ENCODE data around the gene PRPS2.

The PRPS2 gene

GRCh38 chrX:12791257-12792228 is at the start of gene PRPS2:
PRPS2 (plus strand) TSS chrX:12791412; CDS start chrX:12791498, 86 bp downstream.
- peak within 1 kb of the TSS; percentile 87 for H3K4me2 ChIP-seq
- peak within 1 kb of the TSS; percentile 76 for H2AFZ ChIP-seq (ENCODE audit: low read depth)
- H4K20me1 ChIP-seq (ENCODE audit: insufficient read depth), result no peaks in the 10 kb centered on the region
- H3K27me3 ChIP-seq (ENCODE audit: insufficient read depth, low read depth), result no peaks in the 10 kb centered on the region
- H3K36me3 ChIP-seq (ENCODE audit: insufficient read depth), result no peaks in the 10 kb centered on the region
- H3K4me3 ChIP-seq (IDR thresholded peaks at IDR 0.05; ENCODE audit: insufficient read depth, low read depth, low read length), result no peak within 1 kb of the TSS
- peak within 1 kb of the TSS; percentile 47 for H3K27ac ChIP-seq
- peak within 1 kb of the TSS; percentile 82 for H3K9ac ChIP-seq
- peaks cover 9% of the 10 kb centered on the region for H3K4me1 ChIP-seq (ENCODE audit: low read depth, poor library complexity, severe bottlenecking)
- TF ChIP-seq CTCF (conservative IDR thresholded peaks at IDR 0.05; ENCODE audit: low read depth, low read length), result no peak
- peaks cover 41% of the 10 kb centered on the region; the same call in 1 of the 2 replicates for H3K79me2 ChIP-seq (ENCODE audit: insufficient read depth, low read depth)

GRCh38 chrX:12741416-12741815 is 49.8 kb upstream of the PRPS2 start:
- Histone ChIP-seq H3K27me3 (ENCODE audit: insufficient read depth, low read depth) (no peaks in the 10 kb centered on the region), H2AFZ (ENCODE audit: low read depth) (no peak overlapping the region), H3K4me2 (no peak overlapping the region), H3K79me2 (ENCODE audit: insufficient read depth, low read depth) (no peaks in the 10 kb centered on the region), H3K4me1 (ENCODE audit: low read depth, poor library complexity, severe bottlenecking) (no peaks in the 10 kb centered on the region), H3K36me3 (ENCODE audit: insufficient read depth) (no peaks in the 10 kb centered on the region), H3K9ac (no peak overlapping the region), H3K4me3 (IDR thresholded peaks at IDR 0.05; ENCODE audit: insufficient read depth, low read depth, low read length) (no peak overlapping the region), H4K20me1 (ENCODE audit: insufficient read depth) (no peaks in the 10 kb centered on the region), H3K27ac (no peak overlapping the region)
- no peak for TF ChIP-seq CTCF (conservative IDR thresholded peaks at IDR 0.05; ENCODE audit: low read depth, low read length)

- Histone ChIP-seq H3K27ac (no peak overlapping the region), H3K27me3 (ENCODE audit: insufficient read depth, low read depth) (no peaks in the 10 kb centered on the region), H4K20me1 (ENCODE audit: insufficient read depth) (no peaks in the 10 kb centered on the region), H3K9ac (no peak overlapping the region), H3K79me2 (ENCODE audit: insufficient read depth, low read depth) (no peaks in the 10 kb centered on the region), H3K4me1 (ENCODE audit: low read depth, poor library complexity, severe bottlenecking) (no peaks in the 10 kb centered on the region), H3K36me3 (ENCODE audit: insufficient read depth) (no peaks in the 10 kb centered on the region), H3K4me2 (no peak overlapping the region), H3K4me3 (IDR thresholded peaks at IDR 0.05; ENCODE audit: insufficient read depth, low read depth, low read length) (no peak overlapping the region), H2AFZ (ENCODE audit: low read depth) (no peak overlapping the region)
- no peak for TF ChIP-seq CTCF (conservative IDR thresholded peaks at IDR 0.05; ENCODE audit: low read depth, low read length)
Observed at GRCh38 chrX:12747433-12747832, 43.8 kb upstream of the PRPS2 start.

GRCh38 chrX:12751887-12752286 is 39.3 kb upstream of the PRPS2 start:
- no peak overlapping the region for H2AFZ ChIP-seq (ENCODE audit: low read depth)

More at GRCh38 chrX:12751887-12752286, 39.3 kb upstream of the PRPS2 start:
- no peak overlapping the region for H3K27ac ChIP-seq
- H3K79me2 ChIP-seq (ENCODE audit: insufficient read depth, low read depth), result no peaks in the 10 kb centered on the region
- no peaks in the 10 kb centered on the region for H3K27me3 ChIP-seq (ENCODE audit: insufficient read depth, low read depth)
- no peak for TF ChIP-seq CTCF (conservative IDR thresholded peaks at IDR 0.05; ENCODE audit: low read depth, low read length)
- no peaks in the 10 kb centered on the region for H4K20me1 ChIP-seq (ENCODE audit: insufficient read depth)
- H3K4me2 ChIP-seq, result no peak overlapping the region
- no peak overlapping the region for H3K4me3 ChIP-seq (IDR thresholded peaks at IDR 0.05; ENCODE audit: insufficient read depth, low read depth, low read length)
- H3K9ac ChIP-seq, result no peak overlapping the region
- H3K36me3 ChIP-seq (ENCODE audit: insufficient read depth), result no peaks in the 10 kb centered on the region
- no peaks in the 10 kb centered on the region for H3K4me1 ChIP-seq (ENCODE audit: low read depth, poor library complexity, severe bottlenecking)
